Lung microvascular endothelial cell (primary cell): ENCODE measurements around the gene SLC22A8. TPM values are rescaled to one million over a fixed set of nuclear protein-coding genes. Genes with fewer than 3 reads are reported as not detected.
"Not testable (repeated sequence)": the region's sequence is repeated elsewhere in the genome, so short reads cannot be mapped to it uniquely, and the experiment has no call there.

Experiments used
- DNase-seq, 2 donors: peaks; one replicate each; pipeline versions ENCODE4 v3.0.0 to v3.0.0-alpha.2; 2010; ENCODE audit warnings: low read depth in 2 of 2
- total RNA-seq: library from RNA; depleted of rRNA; stranded (reverse); fragments of >200 nt; gene quantifications from 2 replicates; pipeline ENCODE4 v1.2.1, GENCODE V29; 2014

SLC22A8 gene, protein sequence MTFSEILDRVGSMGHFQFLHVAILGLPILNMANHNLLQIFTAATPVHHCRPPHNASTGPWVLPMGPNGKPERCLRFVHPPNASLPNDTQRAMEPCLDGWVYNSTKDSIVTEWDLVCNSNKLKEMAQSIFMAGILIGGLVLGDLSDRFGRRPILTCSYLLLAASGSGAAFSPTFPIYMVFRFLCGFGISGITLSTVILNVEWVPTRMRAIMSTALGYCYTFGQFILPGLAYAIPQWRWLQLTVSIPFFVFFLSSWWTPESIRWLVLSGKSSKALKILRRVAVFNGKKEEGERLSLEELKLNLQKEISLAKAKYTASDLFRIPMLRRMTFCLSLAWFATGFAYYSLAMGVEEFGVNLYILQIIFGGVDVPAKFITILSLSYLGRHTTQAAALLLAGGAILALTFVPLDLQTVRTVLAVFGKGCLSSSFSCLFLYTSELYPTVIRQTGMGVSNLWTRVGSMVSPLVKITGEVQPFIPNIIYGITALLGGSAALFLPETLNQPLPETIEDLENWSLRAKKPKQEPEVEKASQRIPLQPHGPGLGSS
- total RNA-seq: not detected in 2 replicates

GRCh38 chr11:63015521-63016215, at the start of gene SLC22A8:
TSS of gene SLC22A8 (minus strand) at chr11:63015841. CDS start at chr11:63014958, 883 bp downstream.
- DNase-seq: no peak

DNA sequence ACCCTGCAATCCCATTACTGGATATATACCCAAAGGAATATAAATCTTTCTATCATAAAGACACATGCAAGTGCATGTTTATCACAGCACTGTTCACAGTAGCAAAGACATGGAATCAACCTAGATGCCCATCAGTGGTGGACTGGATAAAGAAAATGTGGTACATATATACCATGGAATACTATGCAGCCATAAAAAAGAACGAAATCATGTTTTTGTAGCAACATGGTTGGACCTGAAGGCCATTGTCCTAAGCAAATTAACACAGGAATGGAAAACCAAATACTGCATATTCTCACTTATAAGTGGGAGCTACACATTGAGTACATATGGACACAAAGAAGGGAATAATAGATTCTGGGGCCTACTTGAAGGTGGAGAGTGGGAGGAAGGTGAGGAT, 30.6 kb upstream of the SLC22A8 start:
- DNase-seq: not testable (repeated sequence)

DNA sequence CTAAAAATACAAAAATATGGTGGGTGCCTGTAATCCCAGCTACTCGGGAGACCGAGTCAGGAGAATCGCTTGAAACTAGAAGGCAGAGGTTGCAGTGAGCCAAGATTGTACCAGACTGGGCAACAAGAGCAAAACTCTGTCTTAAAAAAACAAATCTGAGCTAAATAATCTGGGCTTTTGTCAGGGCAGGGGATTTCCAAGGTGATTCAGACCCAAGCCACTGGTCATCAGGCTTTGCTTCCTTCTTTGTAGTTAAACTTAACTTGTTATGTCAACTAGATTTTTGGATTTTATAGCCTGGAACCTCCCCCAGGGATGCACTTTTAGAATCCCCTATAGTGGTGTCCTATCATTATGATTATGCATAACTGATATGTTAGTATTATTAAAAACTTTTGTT, 27.0 kb upstream of the SLC22A8 start:
- peak in 1 of 2 donors; percentile 38 for DNase-seq

DNA sequence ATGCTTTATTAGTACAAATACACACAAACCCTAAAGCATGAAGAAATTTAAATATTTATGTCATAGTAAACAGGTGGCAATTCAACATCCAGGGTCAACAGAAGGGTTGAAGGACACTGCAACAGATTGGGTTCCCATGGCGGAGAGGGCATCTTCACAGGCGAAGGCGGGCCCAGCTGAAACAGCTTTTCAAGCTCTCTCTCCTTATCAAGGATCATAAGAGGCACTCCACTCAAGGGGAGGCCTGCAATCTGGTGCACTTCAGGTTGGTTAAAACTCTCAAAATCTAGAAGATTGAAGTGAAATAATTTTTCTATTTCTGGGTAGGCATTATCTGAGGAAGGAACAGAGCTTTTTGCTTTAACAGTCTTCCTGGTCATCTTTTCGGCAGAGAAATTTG, 16.8 kb upstream of the SLC22A8 start:
- no peak for DNase-seq

DNA sequence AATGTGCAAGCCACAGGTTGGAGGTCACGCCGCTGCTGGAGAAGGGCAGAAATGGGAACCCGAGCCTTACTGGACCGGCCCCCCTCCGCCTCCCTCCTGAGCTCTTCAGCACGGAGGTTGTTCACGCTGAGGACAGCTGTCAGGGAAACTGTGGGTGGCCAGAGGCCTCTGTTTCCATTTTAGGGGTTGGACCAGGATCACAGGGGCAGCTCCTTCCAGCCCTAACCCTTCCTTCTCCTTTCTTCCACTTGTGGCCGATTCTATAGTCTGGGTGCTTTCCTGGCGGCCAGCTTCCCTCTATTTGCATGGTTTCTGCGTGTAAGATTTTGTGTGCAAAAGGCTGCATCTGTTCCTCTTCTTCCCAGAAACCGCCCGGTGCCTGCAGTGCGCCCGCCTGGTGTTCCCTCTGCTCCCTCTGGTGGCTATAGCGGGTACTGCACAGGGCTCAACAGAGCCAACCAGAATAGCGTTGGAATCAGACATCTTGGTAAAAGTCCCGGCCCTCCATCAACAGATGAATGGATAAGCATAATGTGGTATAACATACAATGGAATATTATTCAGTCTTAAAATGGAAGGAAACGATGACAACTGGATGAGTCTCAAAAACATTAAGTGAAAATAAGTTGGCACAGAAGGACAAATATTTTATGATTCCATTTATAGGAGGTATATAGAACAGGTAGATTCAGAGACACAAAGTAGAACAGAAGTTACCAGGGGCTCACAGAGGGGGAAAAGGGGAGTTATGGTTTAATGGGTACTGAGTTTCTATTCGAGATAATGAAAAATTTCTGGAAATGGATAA, 8.4 kb upstream of the SLC22A8 start:
- DNase-seq: peak; percentile 68 to 76

GRCh38 chr11:63023222-63023814, 7.7 kb upstream of the SLC22A8 start:
- no peak for DNase-seq

DNA sequence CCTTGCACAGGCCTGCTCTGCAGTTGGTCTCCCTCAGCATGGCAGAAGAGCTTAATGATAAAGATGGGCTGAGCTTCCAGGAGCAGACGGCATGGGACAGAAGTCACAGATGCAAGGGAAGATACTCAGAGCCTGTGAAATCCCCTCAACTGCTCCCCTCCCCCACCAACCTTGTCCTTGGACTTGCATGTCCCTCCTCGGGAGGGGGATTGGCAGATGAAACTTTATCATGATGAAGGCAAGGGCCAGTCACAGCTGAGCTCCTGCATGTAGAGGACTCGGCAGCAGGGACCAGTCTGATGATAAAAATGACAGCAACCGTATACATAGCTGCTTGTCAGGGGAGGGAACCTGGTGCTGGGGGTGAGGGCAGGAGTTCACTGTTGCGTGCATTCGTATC, 6.8 kb upstream of the SLC22A8 start:
- DNase-seq: no peak

- peak in 1 of 2 donors; percentile 15 for DNase-seq
Observed at GRCh38 chr11:63020671-63021291, 5.1 kb upstream of the SLC22A8 start.

DNA sequence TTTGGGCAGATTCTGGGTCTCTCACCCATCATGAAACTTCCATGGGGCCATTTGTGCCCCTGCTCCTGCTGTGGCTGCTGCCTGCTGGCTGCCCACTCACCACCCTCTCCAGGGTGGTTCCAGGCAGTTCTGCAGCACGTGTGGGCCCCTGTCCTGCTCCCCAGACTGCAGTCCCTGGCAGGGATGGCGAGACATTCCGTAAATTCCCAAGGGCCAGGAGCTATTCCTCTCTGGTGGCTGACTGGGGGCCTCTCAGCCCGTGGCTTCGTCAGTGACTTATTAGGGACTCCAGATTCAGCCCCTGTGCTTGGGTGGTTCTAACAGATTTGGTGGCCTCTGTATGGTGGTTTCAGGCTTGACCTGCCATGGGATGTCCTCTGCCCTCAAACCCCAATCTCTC, 3.9 kb upstream of the SLC22A8 start:
- no peak for DNase-seq

GRCh38 chr11:63017306-63017974, 1.8 kb upstream of the SLC22A8 start:
- DNase-seq: peak; percentile 64 to 69

- no peak for DNase-seq
Observed at GRCh38 chr11:63014408-63015055, 1.1 kb downstream of the SLC22A8 start.

GRCh38 chr11:63012839-63013238, 2.8 kb downstream of the SLC22A8 start:
- no peak for DNase-seq

DNA sequence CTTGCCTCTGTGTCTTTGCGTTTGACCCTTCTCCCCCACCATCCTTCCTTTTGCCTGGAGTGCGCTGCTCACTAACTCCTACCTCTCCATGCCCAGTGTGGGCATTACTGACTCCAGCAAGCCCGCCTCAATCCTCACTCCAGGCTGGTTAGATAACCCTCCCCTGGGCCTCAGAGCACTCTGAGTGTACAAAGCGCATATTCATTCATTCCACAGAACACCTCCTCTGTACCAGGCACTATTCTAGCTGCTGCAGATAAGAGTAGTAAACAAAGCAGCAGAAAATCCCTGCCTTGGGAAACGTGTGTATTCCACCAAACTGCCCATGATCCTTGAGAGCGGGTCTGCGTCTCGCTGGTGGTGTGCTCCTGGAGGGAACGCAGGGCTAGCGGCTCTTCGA, 3.2 kb downstream of the SLC22A8 start:
- DNase-seq: no peak

DNA sequence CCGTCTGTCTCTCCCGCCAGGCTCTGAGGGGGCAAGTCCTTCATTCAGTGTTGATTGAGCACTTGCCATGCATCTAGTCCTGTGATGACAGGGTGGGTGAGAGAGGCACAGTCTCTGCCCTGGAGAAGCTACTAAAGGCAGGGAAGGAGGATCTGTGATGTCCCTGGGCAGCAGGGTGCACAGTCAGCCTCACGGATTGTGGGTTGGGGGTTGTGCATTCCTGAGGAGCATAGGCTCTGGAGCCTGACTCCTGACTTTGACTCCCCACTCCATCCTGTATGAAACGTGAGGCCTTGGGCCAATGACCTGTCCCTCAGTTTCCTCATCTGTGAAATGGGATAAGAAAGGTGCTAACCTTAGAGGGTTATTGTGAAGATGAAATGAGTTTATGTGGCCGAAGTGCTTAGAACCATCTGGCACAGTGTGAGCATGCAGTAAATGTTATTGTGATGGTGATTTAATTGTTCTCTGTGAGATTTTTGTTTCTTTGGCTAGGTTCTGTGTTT, 4.7 kb downstream of the SLC22A8 start:
- DNase-seq: no peak

DNA sequence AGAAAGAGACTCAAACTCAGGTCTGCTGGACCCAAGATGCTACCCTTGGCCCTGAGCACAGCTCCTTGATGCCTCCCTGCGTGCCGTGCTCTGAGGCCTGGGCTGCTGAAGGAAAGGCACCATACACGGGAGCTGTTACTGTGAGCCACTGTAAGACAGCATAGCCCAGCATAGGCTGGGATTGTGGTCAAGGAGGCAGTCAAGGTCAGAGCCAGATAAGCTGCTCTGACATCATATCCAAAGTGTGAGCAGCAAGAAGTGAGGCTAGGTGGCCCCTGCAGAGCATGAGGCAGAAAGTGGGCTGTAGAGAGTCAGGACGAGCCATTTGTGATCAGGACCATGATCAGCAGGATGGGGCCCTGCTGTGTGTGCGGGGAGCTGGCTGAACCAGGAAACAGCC, 7.7 kb downstream of the SLC22A8 start:
- no peak for DNase-seq

DNA sequence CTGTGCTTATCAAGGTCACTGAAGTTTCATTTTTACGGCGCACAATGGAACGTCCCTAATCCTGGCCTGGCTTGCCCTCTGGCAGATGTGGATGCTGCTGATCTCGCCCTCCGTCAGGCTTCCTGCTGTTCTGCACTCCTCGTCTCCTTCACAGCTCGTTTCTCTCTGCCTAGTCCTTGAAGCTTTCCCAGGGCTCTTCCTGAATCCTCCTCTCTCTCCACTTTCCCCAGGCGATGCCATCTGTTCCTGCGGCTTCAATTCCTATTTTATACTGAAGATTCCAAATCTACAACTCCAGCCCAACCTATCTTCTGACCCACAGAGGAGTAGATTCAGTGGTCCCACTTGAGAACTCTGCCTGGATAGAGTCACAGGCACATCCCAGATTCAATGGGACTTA, 14.2 kb downstream of the SLC22A8 start:
- no peak for DNase-seq

GRCh38 chr11:62999649-63000048, 16.0 kb downstream of the SLC22A8 start:
- DNase-seq: no peak

GRCh38 chr11:62999156-62999555, 16.5 kb downstream of the SLC22A8 start:
- DNase-seq: no peak

DNA sequence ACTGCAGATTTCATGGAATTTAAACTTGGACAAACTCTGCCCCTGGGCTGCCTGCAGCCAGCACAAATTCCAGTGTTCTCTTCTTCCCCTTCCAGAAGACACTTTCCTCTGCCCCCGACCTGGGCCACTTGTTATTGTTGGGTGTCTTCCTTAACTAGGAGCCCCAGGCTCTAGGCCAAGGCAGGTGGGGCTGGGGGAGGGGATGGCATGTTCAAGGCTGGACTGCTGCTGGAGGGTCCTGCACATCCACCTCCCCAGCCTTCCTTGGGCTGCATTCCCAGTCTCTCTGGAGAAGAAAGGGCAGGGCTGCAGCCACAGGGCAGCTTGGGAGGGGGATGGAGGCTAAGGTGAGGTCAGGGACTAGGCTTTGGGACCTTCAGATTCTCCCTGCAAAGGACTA, 19.4 kb downstream of the SLC22A8 start:
- no peak for DNase-seq

DNA sequence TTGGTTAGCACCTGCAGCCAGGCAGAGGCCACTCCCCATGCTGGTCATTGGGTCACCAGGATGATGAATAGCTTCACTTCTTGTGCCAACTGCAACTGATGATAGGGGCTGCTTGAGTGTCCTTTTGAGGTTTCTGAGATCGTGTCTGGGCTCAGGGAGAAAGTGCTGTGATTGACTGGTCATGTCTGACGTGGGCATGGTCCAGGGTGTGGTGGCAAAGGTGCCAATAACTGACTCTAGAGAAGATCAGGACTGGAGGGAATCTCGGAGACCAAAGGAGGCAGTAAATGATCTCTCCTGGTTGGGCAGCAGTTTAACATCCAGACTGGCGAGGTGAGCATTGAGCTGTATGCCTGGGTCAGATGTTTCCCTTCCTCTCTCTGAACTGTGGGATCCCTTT, 20.9 kb downstream of the SLC22A8 start:
- no peak for DNase-seq
